ENCODE results near the gene DUSP3. TPM values are rescaled to one million over a fixed set of nuclear protein-coding genes. Genes with fewer than 3 reads are reported as not detected.

The DUSP3 gene
- total RNA-seq, 1 experiment from 2014 or later: 38.4 TPM

- no peaks in the 10 kb centered on the region for H3K36me3 ChIP-seq (ENCODE audit: low read depth)
- intact Hi-C loops (cut with micrococcal nuclease; ENCODE audit: unreplicated experiment): no loop called here
- no peaks in the 10 kb centered on the region for H4K20me1 ChIP-seq (ENCODE audit: insufficient read depth)
- no peak for TF ChIP-seq CTCF (conservative IDR thresholded peaks at IDR 0.05)
- TF ChIP-seq EZH2 (IDR thresholded peaks at IDR 0.05; ENCODE audit: low read depth): no peak
- CTCF ChIA-PET: no interaction called here
- DNase-seq: no peak
- no peaks in the 10 kb centered on the region for H3F3A ChIP-seq (ENCODE audit: insufficient read depth, low read depth)
- H3K27ac ChIP-seq: no peak overlapping the region
- H2AFZ ChIP-seq: no peak overlapping the region
- no peaks in the 10 kb centered on the region for H3K9me2 ChIP-seq (ENCODE audit: insufficient read depth)
- H3K27me3 ChIP-seq (ENCODE audit: insufficient read depth, low read depth): peaks cover 3% of the 10 kb centered on the region; the same call in 1 of the 2 replicates
- no peaks in the 10 kb centered on the region for H3K9me3 ChIP-seq (ENCODE audit: insufficient read depth, low read depth)
- no peaks in the 10 kb centered on the region; the same call in 1 of the 2 replicates for H3K4me1 ChIP-seq (replicated peaks; ENCODE audit: insufficient read depth)
- no peak overlapping the region for H3K4me3 ChIP-seq
- no peak overlapping the region for H3K4me2 ChIP-seq
- POLR2A ChIA-PET (ENCODE audit: unreplicated experiment): no interaction called here
- no peaks in the 10 kb centered on the region for H3K79me2 ChIP-seq (ENCODE audit: low read depth)
- BruUV-seq (replicated peaks): no TSS peak
Observed at GRCh38 chr17:43788540-43788939, 9.8 kb upstream of the DUSP3 start.

DNA sequence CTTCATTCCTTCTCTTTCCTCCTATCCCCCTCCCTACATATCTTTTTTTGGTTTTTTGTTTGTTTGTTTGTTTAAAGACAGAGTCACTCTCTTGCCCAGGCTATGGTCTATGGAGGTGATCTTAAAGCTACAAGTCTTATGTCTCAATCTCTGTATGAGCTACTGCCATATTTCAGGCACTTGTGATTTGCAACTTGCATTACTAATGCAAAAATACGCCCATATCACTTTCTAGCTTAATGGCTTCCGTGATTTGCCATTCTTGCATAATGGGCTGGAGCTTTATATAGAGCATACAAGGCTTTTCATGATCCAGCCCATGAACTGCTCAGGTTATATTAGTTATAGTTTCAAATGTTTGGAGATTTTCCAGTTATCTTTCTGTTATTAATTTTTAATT, 9.0 kb upstream of the DUSP3 start:
- H3K9me3 ChIP-seq (ENCODE audit: insufficient read depth, low read depth): no peaks in the 10 kb centered on the region
- CTCF ChIA-PET: no interaction called here
- H2AFZ ChIP-seq: no peak overlapping the region
- no peak overlapping the region for H3K4me3 ChIP-seq
- peaks cover 2% of the 10 kb centered on the region; the same call in 1 of the 2 replicates for H3K27me3 ChIP-seq (ENCODE audit: insufficient read depth, low read depth)
- DNase-seq: no peak
- intact Hi-C loops (cut with micrococcal nuclease; ENCODE audit: unreplicated experiment): no loop called here
- no peaks in the 10 kb centered on the region for H3K36me3 ChIP-seq (ENCODE audit: low read depth)
- no peaks in the 10 kb centered on the region for H3F3A ChIP-seq (ENCODE audit: insufficient read depth, low read depth)
- POLR2A ChIA-PET (ENCODE audit: unreplicated experiment): no interaction called here
- no peaks in the 10 kb centered on the region for H4K20me1 ChIP-seq (ENCODE audit: insufficient read depth)
- TF ChIP-seq CTCF (conservative IDR thresholded peaks at IDR 0.05) (no peak), EZH2 (IDR thresholded peaks at IDR 0.05; ENCODE audit: low read depth) (no peak)
- no TSS peak for BruUV-seq (replicated peaks)
- no peaks in the 10 kb centered on the region for H3K79me2 ChIP-seq (ENCODE audit: low read depth)
- H3K27ac ChIP-seq: no peak overlapping the region
- H3K4me1 ChIP-seq (replicated peaks; ENCODE audit: insufficient read depth): no peaks in the 10 kb centered on the region; the same call in 1 of the 2 replicates
- H3K9me2 ChIP-seq (ENCODE audit: insufficient read depth): no peaks in the 10 kb centered on the region
- no peak overlapping the region for H3K4me2 ChIP-seq

- no peaks in the 10 kb centered on the region for H3K9me2 ChIP-seq (ENCODE audit: insufficient read depth)
- H3F3A ChIP-seq (ENCODE audit: insufficient read depth, low read depth): no peaks in the 10 kb centered on the region
- POLR2A ChIA-PET (ENCODE audit: unreplicated experiment): no interaction called here
- H3K36me3 ChIP-seq (ENCODE audit: low read depth): no peaks in the 10 kb centered on the region
- H3K79me2 ChIP-seq (ENCODE audit: low read depth): no peaks in the 10 kb centered on the region
- BruUV-seq (replicated peaks): no TSS peak
- intact Hi-C loops (cut with micrococcal nuclease; ENCODE audit: unreplicated experiment): no loop called here
- no peak overlapping the region for H3K4me3 ChIP-seq
- no peak overlapping the region for H3K27ac ChIP-seq
- peaks cover 16% of the 10 kb centered on the region; the same call in 1 of the 2 replicates for H3K27me3 ChIP-seq (ENCODE audit: insufficient read depth, low read depth)
- DNase-seq: no peak
- no peaks in the 10 kb centered on the region for H3K4me1 ChIP-seq (replicated peaks; ENCODE audit: insufficient read depth)
- H2AFZ ChIP-seq: no peak overlapping the region
- TF ChIP-seq CTCF (conservative IDR thresholded peaks at IDR 0.05): no peak
- no peak for TF ChIP-seq EZH2 (IDR thresholded peaks at IDR 0.05; ENCODE audit: low read depth)
- no peaks in the 10 kb centered on the region for H3K9me3 ChIP-seq (ENCODE audit: insufficient read depth, low read depth)
- CTCF ChIA-PET: interaction anchor here (0.5 to 0.6 kb wide), 2 partner anchors 56 to 100 kb away, joined by 3 to 7 read pairs; no protein-coding TSS in a partner anchor
- H4K20me1 ChIP-seq (ENCODE audit: insufficient read depth): no peaks in the 10 kb centered on the region
- H3K4me2 ChIP-seq: no peak overlapping the region
Observed at GRCh38 chr17:43784628-43785101, 5.9 kb upstream of the DUSP3 start.

Data from PC-9 (cell line).